Heart right ventricle (tissue), 16 donors: Measurements from ENCODE around the gene KHDRBS2. TPM values are rescaled to one million over a fixed set of nuclear protein-coding genes. Genes with fewer than 3 reads are reported as not detected.

Experiments used
- ATAC-seq, 8 donors: fragments of 200-7000 bp; cut with Tn5 transposase; one replicate each; pipeline ENCODE4 v1.9.1; 2020; ENCODE audit warnings: mild to moderate bottlenecking in 8 of 8, moderate library complexity in 8 of 8, moderate number of reproducible peaks in 1 of 8
- DNase-seq, 2 donors: peaks; one replicate each; pipeline ENCODE4 v3.0.0-alpha.2; 2020
- H3K27ac ChIP-seq, 10 donors: fragments of 200-600 bp; sonication (generic) in 2 of 10; one replicate each; pipeline versions ENCODE4 v1.5.0 to v1.8.0; 2020 to 2022; ENCODE audit warnings: mild to moderate bottlenecking in 3 of 10
- H3K27me3 ChIP-seq, 7 donors: fragments of 200-600 bp; one replicate each; pipeline ENCODE4 v1.8.0; 2021 to 2022; ENCODE audit warnings: mild to moderate bottlenecking in 2 of 7
- H3K36me3 ChIP-seq, 9 donors: fragments of 200-600 bp; sonication (generic) in 1 of 9; one replicate each; pipeline versions ENCODE4 v1.5.0 to v1.8.0; 2020 to 2022; ENCODE audit warnings: mild to moderate bottlenecking in 2 of 9
- H3K4me1 ChIP-seq, 9 donors: fragments of 200-600 bp; sonication (generic) in 1 of 9; one replicate each; pipeline versions ENCODE4 v1.5.0 to v1.8.0; 2020 to 2022; ENCODE audit warnings: mild to moderate bottlenecking in 4 of 9
- H3K4me3 ChIP-seq, 10 donors: fragments of 200-600 bp; sonication (generic) in 2 of 10; one replicate each; pipeline versions ENCODE4 v1.5.0 to v1.8.0; 2020 to 2022; ENCODE audit warnings: mild to moderate bottlenecking in 7 of 10, moderate library complexity in 2 of 10
- H3K9me3 ChIP-seq, 11 donors: fragments of 200-600 bp in 10 of 11; sonication (generic) in 2 of 11; one replicate each; pipeline versions ENCODE4 v1.5.0 to v1.8.0; 2013 to 2022; ENCODE audit warnings: mild to moderate bottlenecking in 2 of 11, control low read depth in 1 of 11, moderate library complexity in 1 of 11
- WGBS, 2 donors: extraction: QIAGEN DNeasy Blood & Tissue Kit; methylation state at CpG; one replicate each; pipeline ENCODE4 v1.1.7; 2013; ENCODE audit warnings: inconsistent platforms in 1 of 2; 5-methylcytosine and 5-hydroxymethylcytosine counted together
- intact Hi-C, 10 donors: fragments of 100-400 bp; cut with DNase I; formaldehyde crosslinking; loops; one replicate each; pipeline versions ENCODE4 v1.11.1 to v1.14.2; 2022
- polyA plus RNA-seq, 2 donors: library from polyadenylated mRNA; stranded (reverse); fragments of 200-250 nt; gene quantifications; one replicate each; pipeline ENCODE4 v1.2.3, GENCODE V29; 2013
- total RNA-seq, 10 donors: library from RNA; stranded (reverse); fragmentation: NEBNext Ultra II Directional in 3 of 10; extraction: Animal tissue kit (Norgen Biotek cat#: 25700) in 3 of 10; gene quantifications; one replicate each; pipeline versions ENCODE4 v1.2.1 to v1.2.4, GENCODE V29; 2021 to 2023
- TF ChIP-seq, protein P1 (sequence below), 9 donors: fragments of 200-600 bp; sonication (generic) in 2 of 9; IDR thresholded peaks; one replicate each; pipeline versions ENCODE4 v1.5.0 to v1.8.0; 2021 to 2022; ENCODE audit warnings: antibody characterized with exemption in 9 of 9, mild to moderate bottlenecking in 5 of 9, moderate library complexity in 1 of 9
- donor health status: Arrhythmogenic right ventricular cardiomyopathy.
- donor health status: ischemic (EF 13 %, LVEDD 7.1; RV severe dilation, severe dysfunction).
- donor health status: healthy with polysubstance abuse.
- donor health status: DM: no; HTN: yes; CAD: no.
- donor health status: DM: no; HTN: no; CAD: no.
- donor health status: ischemic (EF 25% LVEDD 6.9; RV normal size, moderate dysfunction).
- donor health status: ischemic (EF 25% LVEDD 5.7; RV mildly dilated, moderate dysfunction).
- donor health status: healthy.
- donor health status: DM: yes; HTN: yes; CAD: no.
- donor health status: Ischemic cardiomyopathy.
- donor health status: ischemic (EF 35%, LVEDD 5.7; RV mildly dilated, moderate dysfunction).
- donor health status: nonischemic (EF 11% LVEDD 7.7; RV severe dilation, severe dysfunction).
- donor health status: DM: yes; HTN: yes; CAD: no.
- donor health status: PGD.
- donor health status: ischemic (EF 29% LVEDD 5.4; RV normal size, mild dysfunction).
- donor health status: nonischemic (EF 23%, LVEDD 6.1; RV moderate dilation, normal function).

KHDRBS2 gene
- total and polyA plus RNA-seq, 12 donors: 0.09 to 0.15 (median 0.14) TPM; not detected in 9

DNA sequence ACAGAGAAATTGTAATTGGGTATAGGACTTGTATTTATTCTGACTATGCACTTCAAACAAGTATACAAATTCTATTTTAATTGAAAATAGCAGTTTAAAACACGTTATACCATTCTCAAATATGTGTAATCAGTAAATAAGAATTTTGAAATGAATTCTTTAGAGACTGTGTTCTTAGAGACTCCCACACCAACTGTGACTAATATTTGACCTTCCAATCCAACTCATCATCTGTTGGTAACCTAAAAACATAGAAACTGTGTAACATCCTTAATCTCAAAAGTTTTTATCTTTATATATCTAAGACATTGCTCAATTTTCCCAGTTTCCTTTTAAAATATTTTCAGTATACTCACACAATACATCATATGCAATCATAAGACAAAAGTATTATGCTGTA, 83.9 kb downstream of the KHDRBS2 start:
- H3K27ac ChIP-seq: no peak overlapping the region
- no peaks in the 10 kb centered on the region for H3K36me3 ChIP-seq
- no peak for DNase-seq
- TF ChIP-seq, protein P1, sequence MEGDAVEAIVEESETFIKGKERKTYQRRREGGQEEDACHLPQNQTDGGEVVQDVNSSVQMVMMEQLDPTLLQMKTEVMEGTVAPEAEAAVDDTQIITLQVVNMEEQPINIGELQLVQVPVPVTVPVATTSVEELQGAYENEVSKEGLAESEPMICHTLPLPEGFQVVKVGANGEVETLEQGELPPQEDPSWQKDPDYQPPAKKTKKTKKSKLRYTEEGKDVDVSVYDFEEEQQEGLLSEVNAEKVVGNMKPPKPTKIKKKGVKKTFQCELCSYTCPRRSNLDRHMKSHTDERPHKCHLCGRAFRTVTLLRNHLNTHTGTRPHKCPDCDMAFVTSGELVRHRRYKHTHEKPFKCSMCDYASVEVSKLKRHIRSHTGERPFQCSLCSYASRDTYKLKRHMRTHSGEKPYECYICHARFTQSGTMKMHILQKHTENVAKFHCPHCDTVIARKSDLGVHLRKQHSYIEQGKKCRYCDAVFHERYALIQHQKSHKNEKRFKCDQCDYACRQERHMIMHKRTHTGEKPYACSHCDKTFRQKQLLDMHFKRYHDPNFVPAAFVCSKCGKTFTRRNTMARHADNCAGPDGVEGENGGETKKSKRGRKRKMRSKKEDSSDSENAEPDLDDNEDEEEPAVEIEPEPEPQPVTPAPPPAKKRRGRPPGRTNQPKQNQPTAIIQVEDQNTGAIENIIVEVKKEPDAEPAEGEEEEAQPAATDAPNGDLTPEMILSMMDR (IDR thresholded peaks at IDR 0.05): no peak
- no peak for ATAC-seq
- H3K9me3 ChIP-seq: peaks cover 0 to 20% (median 0%) of the 10 kb centered on the region in 11 donors
- intact Hi-C loops: no loop called here
- no peaks in the 10 kb centered on the region for H3K27me3 ChIP-seq
- WGBS, 2 donors: 36 to 37% methylated on average over 1 of the region's 1 CpG
- H3K4me1 ChIP-seq: no peaks in the 10 kb centered on the region
- no peak overlapping the region for H3K4me3 ChIP-seq

DNA sequence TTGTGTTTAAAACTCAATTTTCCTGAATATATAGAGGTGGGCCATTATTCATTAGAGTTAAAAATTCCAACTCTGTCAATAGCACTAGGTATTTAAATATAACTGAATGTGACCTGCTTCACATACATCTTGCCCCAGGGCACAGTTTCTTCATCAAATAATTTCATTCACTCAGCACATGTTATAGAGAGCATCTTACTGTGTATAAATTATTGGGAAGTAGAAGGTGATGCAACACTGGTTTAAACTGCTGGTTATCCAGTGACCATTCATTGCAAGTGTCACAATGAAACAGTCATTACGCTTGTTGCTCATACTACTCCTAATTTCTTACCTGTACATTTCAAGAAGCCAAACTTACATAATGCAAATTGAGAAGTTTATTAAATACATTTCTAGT, 93.4 kb downstream of the KHDRBS2 start:
- TF ChIP-seq, protein P1 (IDR thresholded peaks at IDR 0.05): no peak
- Histone ChIP-seq H3K4me1 (no peaks in the 10 kb centered on the region), H3K4me3 (no peak overlapping the region), H3K27ac (no peak overlapping the region), H3K27me3 (no peaks in the 10 kb centered on the region), H3K36me3 (no peaks in the 10 kb centered on the region), H3K9me3 (peaks cover 0 to 32% (median 0%) of the 10 kb centered on the region in 11 donors)
- WGBS, 2 donors: 74 to 82% methylated on average over 1 of the region's 1 CpG
- ATAC-seq: no peak
- intact Hi-C loops: no loop called here
- DNase-seq: no peak

DNA sequence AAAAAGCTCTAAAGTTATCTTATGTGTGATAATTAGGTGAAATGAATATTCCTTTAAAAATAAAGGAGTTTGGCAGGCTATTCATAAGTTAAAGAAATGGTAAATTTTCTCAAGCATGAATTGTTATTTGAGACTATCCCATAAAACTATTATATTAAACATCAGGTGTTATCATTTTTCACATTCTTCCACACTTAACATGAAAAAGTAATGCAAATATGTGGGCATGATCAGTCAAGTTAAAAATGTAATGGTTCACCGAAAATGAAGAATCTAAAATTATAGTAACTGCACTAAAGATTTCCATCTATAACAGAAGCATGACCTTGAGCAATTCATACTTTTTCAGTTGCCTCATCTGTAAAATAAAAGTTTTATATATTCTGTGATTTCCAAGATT, 110.8 kb downstream of the KHDRBS2 start:
- H3K27me3 ChIP-seq: no peaks in the 10 kb centered on the region
- no peaks in the 10 kb centered on the region for H3K4me1 ChIP-seq
- intact Hi-C loops: no loop called here
- no peak overlapping the region for H3K4me3 ChIP-seq
- DNase-seq (no peak), ATAC-seq (no peak)
- H3K9me3 ChIP-seq: peaks cover 0 to 5% (median 0%) of the 10 kb centered on the region in 11 donors
- 84 to 88% methylated on average over 1 of the region's 1 CpG for WGBS, 2 donors
- TF ChIP-seq, protein P1 (IDR thresholded peaks at IDR 0.05): no peak
- H3K27ac ChIP-seq: no peak overlapping the region
- no peaks in the 10 kb centered on the region for H3K36me3 ChIP-seq

DNA sequence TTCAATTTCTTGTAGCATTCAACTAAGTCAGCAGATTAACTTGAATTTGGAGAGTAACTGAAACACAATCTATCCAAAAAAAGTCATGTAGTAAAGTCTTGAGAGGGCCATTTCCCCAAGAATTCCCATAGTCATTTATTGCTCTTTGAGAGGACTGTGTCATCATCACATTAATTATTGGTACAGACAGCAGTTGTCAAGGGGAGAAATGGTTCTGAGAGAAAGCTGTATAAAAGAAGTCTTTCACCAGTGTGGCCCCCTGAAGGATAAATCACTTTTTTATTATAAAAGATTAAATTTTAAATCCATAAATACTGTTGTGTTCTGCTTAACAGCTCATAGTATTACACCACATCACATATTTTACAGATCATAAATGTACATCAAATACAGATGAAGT, 111.5 kb downstream of the KHDRBS2 start:
- H3K27ac ChIP-seq: no peak overlapping the region
- peaks cover 0 to 5% (median 0%) of the 10 kb centered on the region in 11 donors for H3K9me3 ChIP-seq
- intact Hi-C loops: no loop called here
- TF ChIP-seq, protein P1 (IDR thresholded peaks at IDR 0.05): no peak
- DNase-seq (no peak), ATAC-seq (no peak)
- no peaks in the 10 kb centered on the region for H3K4me1 ChIP-seq
- no peak overlapping the region for H3K4me3 ChIP-seq
- H3K36me3 ChIP-seq: no peaks in the 10 kb centered on the region
- no peaks in the 10 kb centered on the region for H3K27me3 ChIP-seq
